Measurements from ENCODE around the gene LRIT1. TPM values are rescaled to one million over a fixed set of nuclear protein-coding genes. Genes with fewer than 3 reads are reported as not detected.

Gene LRIT1
- total RNA-seq, 1 experiment from 2014 or later: not detected

GRCh38 chr10:84181631-84182030 lies 59.7 kb downstream of the LRIT1 start:
- DNase-seq (ENCODE audit: low read depth, low spot score): no peak
- in situ Hi-C loops (cut with HindIII; ENCODE audit: low pct_unique_long_range_greater_than_20kb, low sequenced_read_pairs): no loop called here

Other genes starting within 250 kb of the LRIT1 start
- 246 and 275 TPM in 2 replicates for gene GHITM, start 102.0 kb downstream of the LRIT1 start, total RNA-seq (2014; rRNA removed; shearing (Covaris generic))
- not detected in 2 replicates for gene GPR15LG, start 67.7 kb downstream of the LRIT1 start, total RNA-seq (2014; rRNA removed; shearing (Covaris generic))
- not detected in 2 replicates for gene CDHR1, start 47.0 kb downstream of the LRIT1 start, total RNA-seq (2014; rRNA removed; shearing (Covaris generic))
- gene LRIT2, start 16.0 kb downstream of the LRIT1 start, total RNA-seq (2014; rRNA removed; shearing (Covaris generic)): not detected in 2 replicates
- 3.8 and 4.5 TPM in 2 replicates for gene RGR, start 3.5 kb upstream of the LRIT1 start, total RNA-seq (2014; rRNA removed; shearing (Covaris generic))
- gene CCSER2, start 87.0 kb upstream of the LRIT1 start, total RNA-seq (2014; rRNA removed; shearing (Covaris generic)): 15.6 TPM in 2 replicates